ENCODE results near the gene HPCAL1. TPM values are rescaled to one million over a fixed set of nuclear protein-coding genes. Genes with fewer than 3 reads are reported as not detected.

HPCAL1 gene
- polyA plus RNA-seq, 1 donor from 2014 or later = 63.4 TPM

DNA sequence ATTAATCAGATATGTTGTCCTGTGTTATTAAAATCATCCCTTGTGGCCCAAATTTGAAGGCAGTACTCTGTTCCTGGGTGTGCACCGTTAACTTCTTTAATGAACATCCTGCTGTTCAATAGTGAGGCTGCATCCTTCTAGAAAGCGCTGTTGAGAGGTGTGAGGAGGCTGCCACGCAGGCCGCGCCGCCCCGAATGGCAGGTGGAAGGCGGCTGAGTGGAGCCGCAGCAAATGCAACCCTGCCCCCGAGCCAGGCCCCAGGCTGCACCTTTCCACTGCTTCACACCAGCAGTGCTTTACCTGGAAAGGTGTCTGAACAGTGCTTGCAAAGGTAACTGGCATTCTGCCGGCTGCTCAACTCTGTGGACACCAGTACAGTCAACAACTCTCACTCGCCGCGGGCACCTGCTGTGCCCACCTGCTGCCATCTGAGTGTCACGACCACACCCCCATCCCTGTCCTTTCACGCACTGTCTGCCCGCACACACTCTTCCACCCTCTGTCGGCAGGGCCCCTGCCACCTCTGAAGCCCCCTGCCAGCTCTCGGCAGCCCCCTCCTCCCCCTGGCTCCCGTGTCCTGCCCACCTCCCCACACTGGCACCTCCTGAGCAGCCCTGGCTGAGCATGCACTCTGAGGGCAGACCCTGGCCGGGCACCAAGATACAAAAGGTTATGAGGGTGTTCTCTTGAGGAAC, 74.5 kb downstream of the HPCAL1 start:
- no peak overlapping the region for H3K4me2 ChIP-seq (ENCODE audit: low read length)
- H3K9ac ChIP-seq (ENCODE audit: low read length) = no peak overlapping the region
- H3K9me2 ChIP-seq (ENCODE audit: insufficient read depth, low read length) = no peaks in the 10 kb centered on the region
- no peak overlapping the region for H3K27ac ChIP-seq (ENCODE audit: low read length)
- TF ChIP-seq TAF1 (IDR thresholded peaks at IDR 0.05; ENCODE audit: low read depth) = no peak
- no peak for TF ChIP-seq MXI1 (conservative IDR thresholded peaks at IDR 0.05; ENCODE audit: poor library complexity, severe bottlenecking)
- TF ChIP-seq RAD21 (conservative IDR thresholded peaks at IDR 0.05) = no peak
- TF ChIP-seq POLR2AphosphoS5 (IDR thresholded peaks at IDR 0.05) = no peak
- TF ChIP-seq, protein P1, sequence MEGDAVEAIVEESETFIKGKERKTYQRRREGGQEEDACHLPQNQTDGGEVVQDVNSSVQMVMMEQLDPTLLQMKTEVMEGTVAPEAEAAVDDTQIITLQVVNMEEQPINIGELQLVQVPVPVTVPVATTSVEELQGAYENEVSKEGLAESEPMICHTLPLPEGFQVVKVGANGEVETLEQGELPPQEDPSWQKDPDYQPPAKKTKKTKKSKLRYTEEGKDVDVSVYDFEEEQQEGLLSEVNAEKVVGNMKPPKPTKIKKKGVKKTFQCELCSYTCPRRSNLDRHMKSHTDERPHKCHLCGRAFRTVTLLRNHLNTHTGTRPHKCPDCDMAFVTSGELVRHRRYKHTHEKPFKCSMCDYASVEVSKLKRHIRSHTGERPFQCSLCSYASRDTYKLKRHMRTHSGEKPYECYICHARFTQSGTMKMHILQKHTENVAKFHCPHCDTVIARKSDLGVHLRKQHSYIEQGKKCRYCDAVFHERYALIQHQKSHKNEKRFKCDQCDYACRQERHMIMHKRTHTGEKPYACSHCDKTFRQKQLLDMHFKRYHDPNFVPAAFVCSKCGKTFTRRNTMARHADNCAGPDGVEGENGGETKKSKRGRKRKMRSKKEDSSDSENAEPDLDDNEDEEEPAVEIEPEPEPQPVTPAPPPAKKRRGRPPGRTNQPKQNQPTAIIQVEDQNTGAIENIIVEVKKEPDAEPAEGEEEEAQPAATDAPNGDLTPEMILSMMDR (IDR thresholded peaks at IDR 0.05; ENCODE audit: poor library complexity, severe bottlenecking) = no peak
- TF ChIP-seq REST (IDR thresholded peaks at IDR 0.05; ENCODE audit: borderline replicate concordance) = no peak
- no peak for TF ChIP-seq SMC3 (conservative IDR thresholded peaks at IDR 0.05; ENCODE audit: poor library complexity)
- no peak for TF ChIP-seq EP300 (conservative IDR thresholded peaks at IDR 0.05; ENCODE audit: poor library complexity, severe bottlenecking)
- no peak for TF ChIP-seq EZH2 (IDR thresholded peaks at IDR 0.05; ENCODE audit: borderline replicate concordance, insufficient read depth, low read length, poor library complexity, severe bottlenecking)
- H3K36me3 ChIP-seq (ENCODE audit: insufficient read depth, low read length) = no peaks in the 10 kb centered on the region
- no peaks in the 10 kb centered on the region for H3K27me3 ChIP-seq (ENCODE audit: insufficient read depth, low read depth, low read length)
- H3K9me3 ChIP-seq (ENCODE audit: low read length) = no peaks in the 10 kb centered on the region
- no peak overlapping the region for H2AFZ ChIP-seq (ENCODE audit: low read depth, low read length)
- no peaks in the 10 kb centered on the region for H4K20me1 ChIP-seq (ENCODE audit: insufficient read depth)
- H3K79me2 ChIP-seq (replicated peaks; ENCODE audit: insufficient read depth, low read length) = no peaks in the 10 kb centered on the region
- no peak overlapping the region for H3K4me3 ChIP-seq (ENCODE audit: low read length)
- H3F3A ChIP-seq (ENCODE audit: insufficient read depth, low read length, poor library complexity, severe bottlenecking) = no peaks in the 10 kb centered on the region

- Histone ChIP-seq H3K4me2 (ENCODE audit: low read length) (no peak overlapping the region), H3K36me3 (ENCODE audit: insufficient read depth, low read length) (no peaks in the 10 kb centered on the region), H3K4me3 (ENCODE audit: low read length) (no peak overlapping the region), H2AFZ (ENCODE audit: low read depth, low read length) (no peak overlapping the region), H3K27ac (ENCODE audit: low read length) (no peak overlapping the region), H3K9me3 (ENCODE audit: low read length) (no peaks in the 10 kb centered on the region), H3K27me3 (ENCODE audit: insufficient read depth, low read depth, low read length) (no peaks in the 10 kb centered on the region), H3K9ac (ENCODE audit: low read length) (no peak overlapping the region), H3F3A (ENCODE audit: insufficient read depth, low read length, poor library complexity, severe bottlenecking) (no peaks in the 10 kb centered on the region), H3K79me2 (replicated peaks; ENCODE audit: insufficient read depth, low read length) (no peaks in the 10 kb centered on the region), H3K9me2 (ENCODE audit: insufficient read depth, low read length) (no peaks in the 10 kb centered on the region), H4K20me1 (ENCODE audit: insufficient read depth) (no peaks in the 10 kb centered on the region)
- TF ChIP-seq, protein P1 (IDR thresholded peaks at IDR 0.05; ENCODE audit: poor library complexity, severe bottlenecking) = no peak
These were observed 75.0 kb downstream of the HPCAL1 start for GRCh38 chr2:10377747-10378085.
